Measurements from ENCODE around the gene RAX. TPM values are rescaled to one million over a fixed set of nuclear protein-coding genes. Genes with fewer than 3 reads are reported as not detected.

Gene RAX
- total and polyA plus RNA-seq, 10 of the 15 experiments (the other 5 are each of a cell fraction or from before 2014, with no cell fraction given), result not detected

DNA sequence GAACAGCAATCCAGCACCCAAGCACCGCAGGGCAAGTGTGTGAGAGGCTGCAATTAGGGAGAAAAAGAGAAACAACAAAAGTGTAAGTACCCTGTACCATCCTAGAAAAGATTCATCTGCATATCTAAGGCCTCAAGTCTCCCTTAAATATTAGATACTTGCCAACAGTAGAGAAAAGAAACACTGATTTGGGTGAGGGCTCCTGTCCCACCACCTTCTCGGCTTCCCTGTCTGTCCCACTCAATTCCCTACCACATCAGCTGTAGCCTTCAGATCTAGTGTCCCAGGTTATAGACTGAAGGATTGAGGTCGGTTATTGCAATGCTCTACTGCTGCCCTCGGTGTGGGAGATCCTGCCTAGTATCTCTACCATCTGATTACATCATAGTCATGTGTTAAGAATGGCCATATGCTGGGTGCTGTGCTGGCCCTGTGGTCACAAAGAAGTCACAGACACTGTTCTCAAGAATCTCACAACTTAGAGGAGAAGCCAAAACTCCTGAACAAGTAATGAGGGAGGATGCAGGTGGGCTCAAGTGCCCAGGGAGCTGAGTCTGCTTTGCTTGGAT is 2.5 kb downstream of the RAX start (continued):
- TF ChIP-seq ATF7 (IDR thresholded peaks at IDR 0.05; ENCODE audit: low read depth), result no peak
- TF ChIP-seq STAT1 (conservative IDR thresholded peaks at IDR 0.05), result no peak
- TF ChIP-seq EGR1 (IDR thresholded peaks at IDR 0.05; ENCODE audit: borderline replicate concordance in 1 of 2, low read depth in 2 of 2, low read length in 2 of 2), result no peak
- no peak for TF ChIP-seq BCL3 (IDR thresholded peaks at IDR 0.05; ENCODE audit: borderline replicate concordance, insufficient read depth, low read depth, low read length, poor library complexity, severe bottlenecking)
- TF ChIP-seq, protein P1, sequence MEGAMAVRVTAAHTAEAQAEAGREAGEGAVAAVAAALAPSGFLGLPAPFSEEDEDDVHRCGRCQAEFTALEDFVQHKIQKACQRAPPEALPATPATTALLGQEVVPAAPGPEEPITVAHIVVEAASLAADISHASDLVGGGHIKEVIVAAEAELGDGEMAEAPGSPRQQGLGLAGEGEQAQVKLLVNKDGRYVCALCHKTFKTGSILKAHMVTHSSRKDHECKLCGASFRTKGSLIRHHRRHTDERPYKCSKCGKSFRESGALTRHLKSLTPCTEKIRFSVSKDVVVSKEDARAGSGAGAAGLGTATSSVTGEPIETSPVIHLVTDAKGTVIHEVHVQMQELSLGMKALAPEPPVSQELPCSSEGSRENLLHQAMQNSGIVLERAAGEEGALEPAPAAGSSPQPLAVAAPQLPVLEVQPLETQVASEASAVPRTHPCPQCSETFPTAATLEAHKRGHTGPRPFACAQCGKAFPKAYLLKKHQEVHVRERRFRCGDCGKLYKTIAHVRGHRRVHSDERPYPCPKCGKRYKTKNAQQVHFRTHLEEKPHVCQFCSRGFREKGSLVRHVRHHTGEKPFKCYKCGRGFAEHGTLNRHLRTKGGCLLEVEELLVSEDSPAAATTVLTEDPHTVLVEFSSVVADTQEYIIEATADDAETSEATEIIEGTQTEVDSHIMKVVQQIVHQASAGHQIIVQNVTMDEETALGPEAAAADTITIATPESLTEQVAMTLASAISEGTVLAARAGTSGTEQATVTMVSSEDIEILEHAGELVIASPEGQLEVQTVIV (IDR thresholded peaks at IDR 0.05; ENCODE audit: borderline replicate concordance, partially characterized antibody), result no peak
- no peak for TF ChIP-seq NR2C2 (IDR thresholded peaks at IDR 0.05; ENCODE audit: borderline replicate concordance, control insufficient read depth, insufficient read length, low read depth)
- TF ChIP-seq RBBP5 (conservative IDR thresholded peaks at IDR 0.05), result no peak
- TF ChIP-seq WRNIP1 (IDR thresholded peaks at IDR 0.05; ENCODE audit: borderline replicate concordance, low read depth, low read length), result no peak
